GM19035 (cell line): ENCODE measurements around the gene RPL22.

Source experiments
- ATAC-seq: cut with Tn5 transposase; IDR thresholded peaks from one replicate; pipeline ENCODE4 v1.9.1; 2021; ENCODE audit not compliant: unreplicated experiment

RPL22 gene

GRCh38 chr1:6157132-6157527 lies 42.3 kb downstream of the RPL22 start:
- no peak for ATAC-seq

GRCh38 chr1:6154525-6155319 lies 44.7 kb downstream of the RPL22 start:
- ATAC-seq = no peak

GRCh38 chr1:6152882-6153281 lies 46.5 kb downstream of the RPL22 start:
- ATAC-seq = no peak

- no peak for ATAC-seq
These were observed 47.2 kb downstream of the RPL22 start for GRCh38 chr1:6152181-6152580.

GRCh38 chr1:6151291-6151822 lies 48.0 kb downstream of the RPL22 start:
- no peak for ATAC-seq

GRCh38 chr1:6150006-6150938 lies 49.1 kb downstream of the RPL22 start:
- no peak for ATAC-seq

- ATAC-seq = no peak
These were observed 49.8 kb downstream of the RPL22 start for GRCh38 chr1:6149597-6149996.

- ATAC-seq = no peak
These were observed 50.7 kb downstream of the RPL22 start for GRCh38 chr1:6148497-6149241.

GRCh38 chr1:6145864-6146410 lies 53.5 kb downstream of the RPL22 start:
- ATAC-seq = no peak

- ATAC-seq = no peak
These were observed 54.0 kb downstream of the RPL22 start for GRCh38 chr1:6145396-6145750.

GRCh38 chr1:6144647-6145395 lies 54.6 kb downstream of the RPL22 start:
- no peak for ATAC-seq

GRCh38 chr1:6144175-6144574 lies 55.2 kb downstream of the RPL22 start:
- no peak for ATAC-seq

GRCh38 chr1:6143395-6143794 lies 56.0 kb downstream of the RPL22 start:
- no peak for ATAC-seq

- ATAC-seq = no peak
These were observed 56.7 kb downstream of the RPL22 start for GRCh38 chr1:6142734-6143133.

GRCh38 chr1:6142036-6142621 lies 57.3 kb downstream of the RPL22 start:
- ATAC-seq = no peak

- ATAC-seq = no peak
These were observed 57.8 kb downstream of the RPL22 start for GRCh38 chr1:6141592-6141991.

- ATAC-seq = no peak
These were observed 59.0 kb downstream of the RPL22 start for GRCh38 chr1:6140413-6140812.

GRCh38 chr1:6137758-6138157 lies 61.6 kb downstream of the RPL22 start:
- ATAC-seq = no peak

- ATAC-seq = no peak
These were observed 62.7 kb downstream of the RPL22 start for GRCh38 chr1:6136516-6137220.
